CD4-positive, CD25-positive, alpha-beta regulatory T cell (primary cell): ENCODE measurements around the gene NCOA1. TPM values are rescaled to one million over a fixed set of nuclear protein-coding genes. Genes with fewer than 3 reads are reported as not detected.
A peak's percentile ranks its signal among the peaks of the same experiment; 100 is the strongest.

ENCODE experiments used
- ATAC-seq, 2 donors: fragments of 150-1000 bp; cut with Tn5 transposase; one replicate each; pipeline ENCODE4 v1.10.0; 2021; ENCODE audit warnings: low read depth in 2 of 2, moderate number of reproducible peaks in 2 of 2, moderate library complexity in 1 of 2
- DNase-seq, 3 donors: peaks; one replicate each; pipeline versions ENCODE4 v3.0.0 to v3.0.0-alpha.2; 2012 to 2022; ENCODE audit warnings: mixed read lengths in 1 of 3
- H3K27ac ChIP-seq: one replicate; pipeline ENCODE4 v1.7.0; 2013; ENCODE audit warnings: mild to moderate bottlenecking, low read length; ENCODE audit not compliant: insufficient read depth, poor library complexity, severe bottlenecking
- H3K27me3 ChIP-seq: one replicate; pipeline ENCODE4 v1.7.0; 2013; ENCODE audit warnings: low read length; ENCODE audit not compliant: control insufficient read depth, insufficient read depth
- H3K36me3 ChIP-seq: one replicate; pipeline ENCODE4 v1.7.0; 2013; ENCODE audit warnings: mild to moderate bottlenecking, low read length, moderate library complexity; ENCODE audit not compliant: control insufficient read depth, insufficient read depth
- H3K4me1 ChIP-seq: 2 replicates; pipeline ENCODE4 v1.7.0; 2013; ENCODE audit warnings: mild to moderate bottlenecking, low read length; ENCODE audit not compliant: insufficient read depth, control insufficient read depth, poor library complexity, severe bottlenecking
- H3K4me3 ChIP-seq: one replicate; pipeline ENCODE4 v1.7.0; 2013; ENCODE audit warnings: low read depth, mild to moderate bottlenecking, low read length, moderate library complexity
- H3K9me3 ChIP-seq, 2 experiments: 1 replicate in 1 of 2; 2 replicates in 1 of 2; pipeline ENCODE4 v1.7.0; 2013; ENCODE audit warnings: low read length in 2 of 2, mild to moderate bottlenecking in 1 of 2, moderate library complexity in 1 of 2; ENCODE audit not compliant: control insufficient read depth in 2 of 2
- H3K27ac Mint-ChIP-seq, 3 donors: one replicate each; pipeline ENCODE4 v1.8.0; 2020 to 2022; ENCODE audit warnings: mild to moderate bottlenecking in 3 of 3, mixed read lengths in 3 of 3, moderate library complexity in 2 of 3
- H3K27me3 Mint-ChIP-seq: one replicate; pipeline ENCODE4 v1.8.0; 2022; ENCODE audit warnings: mild to moderate bottlenecking, mixed read lengths
- H3K36me3 Mint-ChIP-seq: one replicate; pipeline ENCODE4 v1.8.0; 2020; ENCODE audit warnings: mixed read lengths
- H3K4me1 Mint-ChIP-seq, 4 donors: one replicate each; pipeline ENCODE4 v1.8.0; 2020 to 2022; ENCODE audit warnings: mixed read lengths in 4 of 4, mild to moderate bottlenecking in 1 of 4
- H3K4me3 Mint-ChIP-seq, 4 donors: one replicate each; pipeline ENCODE4 v1.8.0; 2020 to 2022; ENCODE audit warnings: mild to moderate bottlenecking in 4 of 4, mixed read lengths in 4 of 4, moderate library complexity in 3 of 4
- H3K9me3 Mint-ChIP-seq, 7 donors: one replicate each; pipeline ENCODE4 v1.8.0; 2020 to 2022; ENCODE audit warnings: mixed read lengths in 7 of 7, mild to moderate bottlenecking in 3 of 7, moderate library complexity in 2 of 7
- polyA plus RNA-seq, 4 donors: library from polyadenylated mRNA; unstranded; fragments of 300-500 nt; fragmentation: Illumina TruSeq; gene quantifications; one replicate each; pipeline ENCODE4 v1.2.3, GENCODE V29; 2021
- total RNA-seq: library from RNA; stranded (reverse); gene quantifications from one replicate; pipeline ENCODE4 v1.2.3, GENCODE V29; 2022

The NCOA1 gene
- total and polyA plus RNA-seq, 5 donors from 2014 or later = 9.0 to 53.6 (median 15.2) TPM

DNA sequence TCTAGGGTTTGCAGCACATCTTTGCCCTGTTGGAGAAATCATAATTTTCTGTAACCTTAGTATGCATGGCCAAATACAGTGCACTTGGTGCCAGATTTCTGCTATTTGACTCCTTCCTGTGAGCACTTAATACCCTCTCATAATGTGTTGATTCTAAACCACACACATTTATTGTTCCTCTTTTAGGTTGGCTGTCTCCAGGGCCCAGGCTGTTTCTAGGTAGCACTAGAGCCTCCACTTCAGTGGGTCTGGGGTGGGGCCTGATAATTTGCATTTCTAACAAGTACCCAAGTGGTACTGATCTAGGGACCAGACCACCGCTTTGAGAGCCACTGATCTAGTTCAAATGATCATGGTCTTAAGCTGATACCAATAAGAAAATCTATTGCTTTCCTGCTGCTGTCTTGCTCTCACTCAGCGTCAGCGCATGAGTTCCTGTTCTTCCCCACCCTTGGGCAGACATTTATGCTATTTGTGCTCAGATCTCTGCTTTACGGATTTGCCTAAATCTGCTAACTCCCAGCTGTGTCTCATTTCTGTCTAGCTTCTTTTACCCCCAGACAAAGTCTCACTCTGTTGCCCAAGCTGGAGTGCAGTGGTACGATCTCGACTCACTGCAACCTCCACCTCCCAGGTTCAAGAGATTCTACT is 294.7 kb downstream of the NCOA1 start:
- Histone ChIP-seq H3K4me3 (no peak overlapping the region), H3K9me3 (no peaks in the 10 kb centered on the region), H3K4me1 (no peaks in the 10 kb centered on the region), H3K27ac (no peak overlapping the region), H3K27me3 (peaks cover under 1% of the 10 kb centered on the region), H3K36me3 (peaks cover 5% of the 10 kb centered on the region)
- peaks cover 14% of the 10 kb centered on the region for H3K36me3 Mint-ChIP-seq
- no peak overlapping the region for H3K4me3 Mint-ChIP-seq
- peaks cover 6% of the 10 kb centered on the region for H3K27me3 Mint-ChIP-seq
- no peak overlapping the region for H3K27ac Mint-ChIP-seq
- H3K4me1 Mint-ChIP-seq = peaks cover 0 to 4% (median 0%) of the 10 kb centered on the region in 4 donors
- H3K9me3 Mint-ChIP-seq = peaks cover 0 to 2% (median 0%) of the 10 kb centered on the region in 7 donors
- ATAC-seq (peak; percentile 50 to 58), DNase-seq (no peak)

GRCh38 chr2:24787532-24787931 is 296.5 kb downstream of the NCOA1 start:
- H3K9me3 ChIP-seq = no peaks in the 10 kb centered on the region
- Mint-ChIP-seq H3K9me3 (no peaks in the 10 kb centered on the region), H3K4me3 (no peak overlapping the region), H3K4me1 (peaks cover 3 to 9% (median 4%) of the 10 kb centered on the region in 4 donors), H3K27ac (no peak overlapping the region), H3K36me3 (peaks cover 11% of the 10 kb centered on the region), H3K27me3 (peaks cover 1% of the 10 kb centered on the region)
- H3K36me3 ChIP-seq = peaks cover 5% of the 10 kb centered on the region
- no peak overlapping the region for H3K27ac ChIP-seq
- peaks cover 5% of the 10 kb centered on the region for H3K4me1 ChIP-seq
- DNase-seq = no peak
- H3K27me3 ChIP-seq = no peaks in the 10 kb centered on the region
- no peak for ATAC-seq
- no peak overlapping the region for H3K4me3 ChIP-seq

- Mint-ChIP-seq H3K27ac (no peak overlapping the region), H3K9me3 (peaks cover 0 to 2% (median 0%) of the 10 kb centered on the region in 7 donors), H3K4me1 (peaks cover 3 to 18% (median 10%) of the 10 kb centered on the region in 4 donors), H3K36me3 (peaks cover 11% of the 10 kb centered on the region), H3K27me3 (no peaks in the 10 kb centered on the region), H3K4me3 (peak overlapping the region in 1 of 4 donors; percentile 20)
- Histone ChIP-seq H3K27me3 (no peaks in the 10 kb centered on the region), H3K4me3 (no peak overlapping the region), H3K36me3 (peaks cover 5% of the 10 kb centered on the region), H3K4me1 (peaks cover 13% of the 10 kb centered on the region), H3K27ac (no peak overlapping the region), H3K9me3 (no peaks in the 10 kb centered on the region)
- ATAC-seq (no peak), DNase-seq (no peak)
Observed at GRCh38 chr2:24788816-24789215, 297.8 kb downstream of the NCOA1 start.

DNA sequence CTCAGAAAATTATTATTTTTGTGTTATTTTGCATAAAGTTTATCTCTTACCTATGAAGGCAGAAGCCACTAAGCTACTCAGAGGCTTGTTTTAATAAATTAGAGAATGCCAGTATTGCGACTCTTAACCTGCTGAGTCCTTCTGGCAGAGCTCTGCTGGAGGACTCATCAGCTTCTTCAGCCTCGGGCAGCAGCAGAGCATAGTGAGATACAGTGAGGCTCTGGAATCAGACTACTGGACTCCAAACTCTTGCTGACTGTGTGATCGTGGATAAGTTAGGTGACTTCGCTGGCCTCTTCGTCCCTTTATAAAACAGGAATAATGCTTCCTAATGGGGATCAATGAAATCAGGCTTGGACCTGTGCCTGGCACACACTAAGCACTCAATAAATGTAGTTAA is 300.4 kb downstream of the NCOA1 start:
- Mint-ChIP-seq H3K27me3 (no peaks in the 10 kb centered on the region), H3K4me1 (peaks cover 8 to 30% (median 17%) of the 10 kb centered on the region in 4 donors), H3K9me3 (peaks cover 0 to 2% (median 0%) of the 10 kb centered on the region in 7 donors), H3K27ac (no peak overlapping the region), H3K36me3 (peaks cover 11% of the 10 kb centered on the region), H3K4me3 (peak overlapping the region in 2 of 4 donors; percentile 54 to 98)
- no peak overlapping the region for H3K27ac ChIP-seq
- peaks cover 5% of the 10 kb centered on the region for H3K36me3 ChIP-seq
- no peaks in the 10 kb centered on the region for H3K27me3 ChIP-seq
- no peak for ATAC-seq
- no peak overlapping the region for H3K4me3 ChIP-seq
- peaks cover 19% of the 10 kb centered on the region for H3K4me1 ChIP-seq
- no peak for DNase-seq
- H3K9me3 ChIP-seq = no peaks in the 10 kb centered on the region

DNA sequence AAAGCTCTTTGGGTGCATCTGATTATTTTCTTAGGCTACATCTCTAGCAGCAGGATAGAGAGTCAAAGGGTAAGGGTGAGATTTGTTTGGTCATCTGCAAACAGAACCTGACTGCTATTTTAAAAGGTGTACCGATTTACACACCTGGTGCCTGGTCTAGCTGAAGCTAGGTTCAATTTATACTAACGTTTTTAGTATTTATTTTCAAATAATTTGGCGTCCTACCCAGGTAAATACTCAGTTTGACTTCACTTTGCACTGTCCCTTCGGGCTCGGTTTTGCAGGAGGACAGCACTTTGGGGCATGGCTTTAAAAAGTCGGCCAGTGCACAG is 301.5 kb downstream of the NCOA1 start:
- Histone ChIP-seq H3K4me3 (peak overlapping the region; percentile 89), H3K27me3 (no peaks in the 10 kb centered on the region), H3K36me3 (peaks cover 5% of the 10 kb centered on the region), H3K9me3 (no peaks in the 10 kb centered on the region), H3K27ac (peak overlapping the region; percentile 92), H3K4me1 (peaks cover 19% of the 10 kb centered on the region)
- H3K9me3 Mint-ChIP-seq = peaks cover 0 to 2% (median 0%) of the 10 kb centered on the region in 7 donors
- H3K4me3 Mint-ChIP-seq = peak overlapping the region; percentile 98 to 99 (median 98)
- no peaks in the 10 kb centered on the region for H3K27me3 Mint-ChIP-seq
- DNase-seq (no peak), ATAC-seq (no peak)
- peaks cover 11 to 41% (median 20%) of the 10 kb centered on the region in 4 donors for H3K4me1 Mint-ChIP-seq
- peak overlapping the region; percentile 99 for H3K27ac Mint-ChIP-seq
- peaks cover 21% of the 10 kb centered on the region for H3K36me3 Mint-ChIP-seq

- Histone ChIP-seq H3K27me3 (no peaks in the 10 kb centered on the region), H3K4me1 (peaks cover 19% of the 10 kb centered on the region), H3K36me3 (peaks cover 5% of the 10 kb centered on the region), H3K27ac (peak within 1 kb of the TSS; percentile 92), H3K9me3 (no peaks in the 10 kb centered on the region), H3K4me3 (peak within 1 kb of the TSS; percentile 89)
- H3K27me3 Mint-ChIP-seq = no peaks in the 10 kb centered on the region
- ATAC-seq (peak; percentile 98), DNase-seq (peak; percentile 92 to 97 (median 97))
- H3K4me3 Mint-ChIP-seq = peak within 1 kb of the TSS; percentile 98 to 99 (median 98)
- H3K4me1 Mint-ChIP-seq = peaks cover 12 to 43% (median 22%) of the 10 kb centered on the region in 4 donors
- H3K36me3 Mint-ChIP-seq = peaks cover 24% of the 10 kb centered on the region
- peaks cover 0 to 3% (median 0%) of the 10 kb centered on the region in 7 donors for H3K9me3 Mint-ChIP-seq
- H3K27ac Mint-ChIP-seq = peak within 1 kb of the TSS; percentile 99
Observed at GRCh38 chr2:24792874-24793760, 302.1 kb downstream of the NCOA1 start, which contains the start of the genes CENPO and PTRHD1. Gene CENPO (plus strand): TSS chr2:24793425. CDS start chr2:24793920, 495 bp downstream. Gene PTRHD1 (minus strand): TSS chr2:24793391. CDS start chr2:24793377, 14 bp downstream.

- Mint-ChIP-seq H3K9me3 (peaks cover 0 to 4% (median 0%) of the 10 kb centered on the region in 7 donors), H3K4me1 (peaks cover 14 to 43% (median 22%) of the 10 kb centered on the region in 4 donors), H3K27ac (peak overlapping the region; percentile 88 to 99 (median 99)), H3K4me3 (peak overlapping the region; percentile 98 to 99 (median 98)), H3K36me3 (peaks cover 26% of the 10 kb centered on the region), H3K27me3 (no peaks in the 10 kb centered on the region)
- H3K4me1 ChIP-seq = peaks cover 19% of the 10 kb centered on the region
- peak overlapping the region; percentile 89 for H3K4me3 ChIP-seq
- peak overlapping the region; percentile 31 for H3K27ac ChIP-seq
- no peaks in the 10 kb centered on the region for H3K9me3 ChIP-seq
- H3K36me3 ChIP-seq = peaks cover 5% of the 10 kb centered on the region
- ATAC-seq (no peak), DNase-seq (peak in 1 of 3 donors; percentile 27)
- no peaks in the 10 kb centered on the region for H3K27me3 ChIP-seq
Observed at GRCh38 chr2:24793761-24794435, 302.8 kb downstream of the NCOA1 start.
